SU-DHL-6 (cell line): Measurements from ENCODE around the gene PDLIM5.

Experiments
- H2AFZ ChIP-seq: fragments of 200-600 bp; sonication (generic); 2 replicates; pipeline ENCODE4 v1.6.1; 2014; ENCODE audit warnings: low read depth, mild to moderate bottlenecking, moderate library complexity, mixed read lengths, antibody characterized with exemption, low read length; ENCODE audit not compliant: severe bottlenecking
- H3F3A ChIP-seq: fragments of 200-600 bp; shearing (Covaris generic); 2 replicates; pipeline ENCODE4 v1.6.0; 2016; ENCODE audit warnings: antibody characterized with exemption, mild to moderate bottlenecking; ENCODE audit not compliant: insufficient read depth
- H3K27ac ChIP-seq: fragments of 200-600 bp; sonication (generic); 2 replicates; pipeline ENCODE4 v1.5.1; 2016; ENCODE audit warnings: low read depth, mild to moderate bottlenecking, low read length, moderate library complexity, mixed read lengths
- H3K27me3 ChIP-seq: fragments of 200-600 bp; sonication (generic), shearing (Covaris generic); 2 replicates; pipeline ENCODE4 v1.6.0; 2014; ENCODE audit warnings: mild to moderate bottlenecking, low read length
- H3K36me3 ChIP-seq: fragments of 200-600 bp; sonication (generic); 2 replicates; pipeline ENCODE4 v1.6.1; 2014; ENCODE audit warnings: mild to moderate bottlenecking, low read length, mixed read lengths
- H3K4me2 ChIP-seq: fragments of 300-600, 200-600 bp; shearing (Covaris generic), sonication (generic); 2 replicates; pipeline ENCODE4 v1.6.0; 2014; ENCODE audit warnings: low read length, low read depth, mild to moderate bottlenecking; ENCODE audit not compliant: poor library complexity, severe bottlenecking
- H3K4me3 ChIP-seq: fragments of 200-600 bp; sonication (generic); 2 replicates; pipeline ENCODE4 v1.5.1; 2014; ENCODE audit warnings: antibody characterized with exemption, low read length, mild to moderate bottlenecking, mixed read lengths; ENCODE audit not compliant: insufficient read depth, poor library complexity, severe bottlenecking
- H3K79me2 ChIP-seq: fragments of 200-600 bp; sonication (generic); 2 replicates; pipeline ENCODE4 v1.6.1; 2014; ENCODE audit warnings: mild to moderate bottlenecking, low read length, moderate library complexity; ENCODE audit not compliant: insufficient read depth
- H3K9ac ChIP-seq: fragments of 200-600 bp; sonication (generic); 2 replicates; pipeline ENCODE4 v1.7.0; 2014; ENCODE audit warnings: mild to moderate bottlenecking, low read length
- H3K9me2 ChIP-seq: fragments of 200-600 bp; sonication (generic); replicated peaks from 2 replicates; pipeline ENCODE4 v1.6.1; 2014; ENCODE audit warnings: low read length; ENCODE audit not compliant: insufficient read depth
- H3K9me3 ChIP-seq: fragments of 200-600 bp; sonication (generic); 2 replicates; pipeline ENCODE4 v1.6.1; 2014; ENCODE audit warnings: low read length, mixed read lengths; ENCODE audit not compliant: insufficient read depth
- H4K20me1 ChIP-seq: fragments of 200-600 bp; sonication (generic); 2 replicates; pipeline ENCODE4 v1.6.1; 2014; ENCODE audit warnings: low read depth, mild to moderate bottlenecking, antibody characterized with exemption, low read length, moderate library complexity, mixed read lengths
- EZH2phosphoT487 ChIP-seq: fragments of 200-600 bp; sonication (generic), shearing (Covaris generic); conservative IDR thresholded peaks from 2 replicates; pipeline ENCODE4 v1.6.1; 2018; ENCODE audit warnings: mild to moderate bottlenecking, antibody characterized with exemption, low read length, moderate library complexity, mixed read lengths
- TF ChIP-seq, protein P1 (sequence below): fragments of 200-600 bp; sonication (generic); IDR thresholded peaks from one replicate; pipeline ENCODE4 v1.5.1; 2017; ENCODE audit warnings: antibody characterized with exemption, mild to moderate bottlenecking, low read length, moderate library complexity; ENCODE audit not compliant: insufficient read depth, poor library complexity, severe bottlenecking

PDLIM5 gene

DNA sequence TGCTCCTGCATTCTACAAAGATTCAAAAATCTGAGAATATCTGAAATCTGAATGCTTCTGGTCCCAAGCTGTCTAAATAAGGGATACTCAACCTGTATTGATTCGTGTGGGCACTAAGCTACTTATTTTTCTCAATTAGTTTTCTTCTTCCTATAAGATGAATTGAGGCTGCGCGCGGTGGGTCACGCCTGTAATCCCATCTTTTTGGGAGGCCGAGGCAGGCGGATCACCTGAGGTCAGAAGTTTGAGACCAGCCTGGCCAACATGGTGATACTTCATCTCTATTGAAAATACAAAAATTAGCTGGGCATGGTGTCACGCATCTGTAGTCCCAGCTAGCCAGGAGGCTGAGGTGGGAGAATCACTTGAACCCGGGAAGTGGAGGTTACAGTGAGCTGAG, 122.3 kb downstream of the PDLIM5 start:
- Histone ChIP-seq H4K20me1 (no peaks in the 10 kb centered on the region), H3K79me2 (no peaks in the 10 kb centered on the region), H2AFZ (no peak overlapping the region), H3K4me3 (no peak overlapping the region), H3K9me3 (no peaks in the 10 kb centered on the region), H3K9ac (no peak overlapping the region), H3K36me3 (no peaks in the 10 kb centered on the region), H3K4me2 (no peak overlapping the region), H3F3A (no peaks in the 10 kb centered on the region), H3K27me3 (no peaks in the 10 kb centered on the region), H3K9me2 (no peaks in the 10 kb centered on the region), H3K27ac (no peak overlapping the region)
- TF ChIP-seq EZH2phosphoT487, result no peak
- TF ChIP-seq, protein P1, sequence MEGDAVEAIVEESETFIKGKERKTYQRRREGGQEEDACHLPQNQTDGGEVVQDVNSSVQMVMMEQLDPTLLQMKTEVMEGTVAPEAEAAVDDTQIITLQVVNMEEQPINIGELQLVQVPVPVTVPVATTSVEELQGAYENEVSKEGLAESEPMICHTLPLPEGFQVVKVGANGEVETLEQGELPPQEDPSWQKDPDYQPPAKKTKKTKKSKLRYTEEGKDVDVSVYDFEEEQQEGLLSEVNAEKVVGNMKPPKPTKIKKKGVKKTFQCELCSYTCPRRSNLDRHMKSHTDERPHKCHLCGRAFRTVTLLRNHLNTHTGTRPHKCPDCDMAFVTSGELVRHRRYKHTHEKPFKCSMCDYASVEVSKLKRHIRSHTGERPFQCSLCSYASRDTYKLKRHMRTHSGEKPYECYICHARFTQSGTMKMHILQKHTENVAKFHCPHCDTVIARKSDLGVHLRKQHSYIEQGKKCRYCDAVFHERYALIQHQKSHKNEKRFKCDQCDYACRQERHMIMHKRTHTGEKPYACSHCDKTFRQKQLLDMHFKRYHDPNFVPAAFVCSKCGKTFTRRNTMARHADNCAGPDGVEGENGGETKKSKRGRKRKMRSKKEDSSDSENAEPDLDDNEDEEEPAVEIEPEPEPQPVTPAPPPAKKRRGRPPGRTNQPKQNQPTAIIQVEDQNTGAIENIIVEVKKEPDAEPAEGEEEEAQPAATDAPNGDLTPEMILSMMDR, result no peak

GRCh38 chr4:94574616-94575015, 122.9 kb downstream of the PDLIM5 start:
- no peaks in the 10 kb centered on the region for H3K79me2 ChIP-seq

DNA sequence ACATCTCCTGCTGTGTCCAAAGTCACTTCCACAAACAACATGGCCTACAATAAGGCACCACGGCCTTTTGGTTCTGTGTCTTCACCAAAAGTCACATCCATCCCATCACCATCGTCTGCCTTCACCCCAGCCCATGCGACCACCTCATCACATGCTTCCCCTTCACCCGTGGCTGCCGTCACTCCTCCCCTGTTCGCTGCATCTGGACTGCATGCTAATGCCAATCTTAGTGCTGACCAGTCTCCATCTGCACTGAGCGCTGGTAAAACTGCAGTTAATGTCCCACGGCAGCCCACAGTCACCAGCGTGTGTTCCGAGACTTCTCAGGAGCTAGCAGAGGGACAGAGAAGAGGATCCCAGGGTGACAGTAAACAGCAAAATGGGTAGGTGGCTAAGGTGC, 123.9 kb downstream of the PDLIM5 start:
- H3K79me2 ChIP-seq, result no peaks in the 10 kb centered on the region
- H3K9ac ChIP-seq, result no peak overlapping the region
- no peaks in the 10 kb centered on the region for H3F3A ChIP-seq
- H4K20me1 ChIP-seq, result no peaks in the 10 kb centered on the region
- no peaks in the 10 kb centered on the region for H3K9me2 ChIP-seq
- H2AFZ ChIP-seq, result no peak overlapping the region
- TF ChIP-seq, protein P1, result no peak
- no peak for TF ChIP-seq EZH2phosphoT487
- H3K27me3 ChIP-seq, result no peaks in the 10 kb centered on the region
- H3K36me3 ChIP-seq, result no peaks in the 10 kb centered on the region
- no peaks in the 10 kb centered on the region for H3K9me3 ChIP-seq
- no peak overlapping the region for H3K27ac ChIP-seq
- no peak overlapping the region for H3K4me3 ChIP-seq
- H3K4me2 ChIP-seq, result no peak overlapping the region

More at GRCh38 chr4:94574616-94575015, 122.9 kb downstream of the PDLIM5 start:
- H3K9me3 ChIP-seq, result no peaks in the 10 kb centered on the region
- no peaks in the 10 kb centered on the region for H3F3A ChIP-seq
- no peaks in the 10 kb centered on the region for H3K27me3 ChIP-seq
- no peak overlapping the region for H3K27ac ChIP-seq
- H2AFZ ChIP-seq, result no peak overlapping the region
- no peak for TF ChIP-seq EZH2phosphoT487
- TF ChIP-seq, protein P1, result no peak
- no peak overlapping the region for H3K9ac ChIP-seq
- no peak overlapping the region for H3K4me3 ChIP-seq
- no peaks in the 10 kb centered on the region for H3K36me3 ChIP-seq
- no peaks in the 10 kb centered on the region for H4K20me1 ChIP-seq
- H3K9me2 ChIP-seq, result no peaks in the 10 kb centered on the region
- H3K4me2 ChIP-seq, result no peak overlapping the region
